Sigmoid colon (tissue), 4 donors: ENCODE data around the gene ARL16.

ENCODE experiments used
- CTCF ChIP-seq, 4 experiments: fragments of 450-650 bp in 3 of 4; fragments of 200-600 bp in 1 of 4; IDR thresholded peaks; one replicate each; pipeline ENCODE4 v1.5.1; 2016 to 2019; ENCODE audit warnings: antibody characterized with exemption in 4 of 4, mild to moderate bottlenecking in 3 of 4, moderate library complexity in 2 of 4
- EP300 ChIP-seq, 4 donors: sonication (generic); formaldehyde crosslinking; IDR thresholded peaks; one replicate each; pipeline ENCODE4 v1.6.1; 2017; ENCODE audit warnings: antibody characterized with exemption in 4 of 4

- no peak for TF ChIP-seq CTCF (IDR thresholded peaks at IDR 0.05)
- no peak for TF ChIP-seq EP300 (IDR thresholded peaks at IDR 0.05)
Measured at GRCh38 chr17:81695211-81695610, 11.6 kb upstream of the ARL16 start.
